Measurements from ENCODE around the gene CDR2. TPM values are rescaled to one million over a fixed set of nuclear protein-coding genes. Genes with fewer than 3 reads are reported as not detected.
A peak's percentile ranks its signal among the peaks of the same experiment; 100 is the strongest.

CDR2 gene
- total RNA-seq, 1 experiment from 2014 or later: 23.9 TPM

GRCh38 chr16:22355487-22355908 is 18.9 kb downstream of the CDR2 start:
- CTCF ChIA-PET: interaction anchor here (1.2 kb wide), 1 partner anchor 56 kb away, joined by 4 read pairs; no protein-coding TSS in a partner anchor
- H3K9me3 Mint-ChIP-seq (ENCODE audit: unreplicated experiment): no peaks in the 10 kb centered on the region
- BruUV-seq (replicated peaks): no TSS peak

GRCh38 chr16:22353933-22354541 is 20.4 kb downstream of the CDR2 start:
- H3K36me3 Mint-ChIP-seq (ENCODE audit: insufficient read depth, unreplicated experiment): peaks cover 55% of the 10 kb centered on the region
- ChIA-PET POLR2A (interaction anchor here (0.7 to 3.8 kb wide), 7 partner anchors 10 to 83 kb away, joined by 3 to 24 read pairs (median 9); no protein-coding TSS in a partner anchor), CTCF (interaction anchor here (0.7 to 2.7 kb wide), 3 partner anchors 12 to 277 kb away, joined by 3 to 13 read pairs (median 3); no protein-coding TSS in a partner anchor)
- H3K4me1 Mint-ChIP-seq (ENCODE audit: insufficient read depth, unreplicated experiment): peaks cover 29% of the 10 kb centered on the region
- no peak overlapping the region for H3K4me3 Mint-ChIP-seq (ENCODE audit: unreplicated experiment)
- H3K9me3 Mint-ChIP-seq (ENCODE audit: unreplicated experiment): no peaks in the 10 kb centered on the region
- H3K27me3 Mint-ChIP-seq (ENCODE audit: insufficient read depth, unreplicated experiment): no peaks in the 10 kb centered on the region
- DNase-seq (ENCODE audit: unreplicated experiment): no peak
- no peak overlapping the region for H3K27ac Mint-ChIP-seq (ENCODE audit: low read depth, unreplicated experiment)
- intact Hi-C loops (cut with micrococcal nuclease): no loop called here
- BruUV-seq (replicated peaks): no TSS peak
- TF ChIP-seq CTCF (IDR thresholded peaks at IDR 0.05; ENCODE audit: unreplicated experiment): no peak

More at GRCh38 chr16:22355487-22355908, 18.9 kb downstream of the CDR2 start:
- no peak overlapping the region for H3K4me3 Mint-ChIP-seq (ENCODE audit: unreplicated experiment)
- H3K4me1 Mint-ChIP-seq (ENCODE audit: insufficient read depth, unreplicated experiment): peaks cover 21% of the 10 kb centered on the region
- H3K27ac Mint-ChIP-seq (ENCODE audit: low read depth, unreplicated experiment): no peak overlapping the region
- no peak for DNase-seq (ENCODE audit: unreplicated experiment)
- intact Hi-C loops (cut with micrococcal nuclease): no loop called here
- POLR2A ChIA-PET: interaction anchor here (0.7 to 3.8 kb wide), 3 partner anchors 9 to 845 kb away, joined by 3 to 22 read pairs (median 14); no protein-coding TSS in a partner anchor
- TF ChIP-seq CTCF (IDR thresholded peaks at IDR 0.05; ENCODE audit: unreplicated experiment): no peak
- H3K27me3 Mint-ChIP-seq (ENCODE audit: insufficient read depth, unreplicated experiment): no peaks in the 10 kb centered on the region
- H3K36me3 Mint-ChIP-seq (ENCODE audit: insufficient read depth, unreplicated experiment): peaks cover 53% of the 10 kb centered on the region

GRCh38 chr16:22353191-22353919 is 21.1 kb downstream of the CDR2 start:
- no peaks in the 10 kb centered on the region for H3K9me3 Mint-ChIP-seq (ENCODE audit: unreplicated experiment)
- peak; percentile 44 for DNase-seq (ENCODE audit: unreplicated experiment)
- POLR2A ChIA-PET: interaction anchor here (0.7 to 3.8 kb wide), 7 partner anchors 10 to 84 kb away, joined by 3 to 24 read pairs (median 9); no protein-coding TSS in a partner anchor
- BruUV-seq (replicated peaks): no TSS peak
- CTCF ChIA-PET: interaction anchor here (0.6 to 2.7 kb wide), 6 partner anchors 11 to 598 kb away, joined by 3 to 13 read pairs (median 3); no protein-coding TSS in a partner anchor
- peaks cover 31% of the 10 kb centered on the region for H3K4me1 Mint-ChIP-seq (ENCODE audit: insufficient read depth, unreplicated experiment)
- H3K27me3 Mint-ChIP-seq (ENCODE audit: insufficient read depth, unreplicated experiment): no peaks in the 10 kb centered on the region
- intact Hi-C loops (cut with micrococcal nuclease): no loop called here
- H3K27ac Mint-ChIP-seq (ENCODE audit: low read depth, unreplicated experiment): no peak overlapping the region
- H3K36me3 Mint-ChIP-seq (ENCODE audit: insufficient read depth, unreplicated experiment): peaks cover 60% of the 10 kb centered on the region
- no peak for TF ChIP-seq CTCF (IDR thresholded peaks at IDR 0.05; ENCODE audit: unreplicated experiment)
- no peak overlapping the region for H3K4me3 Mint-ChIP-seq (ENCODE audit: unreplicated experiment)

- intact Hi-C loops (cut with micrococcal nuclease): no loop called here
- no TSS peak for BruUV-seq (replicated peaks)
- H3K4me3 Mint-ChIP-seq (ENCODE audit: unreplicated experiment): no peak overlapping the region
- peaks cover 66% of the 10 kb centered on the region for H3K36me3 Mint-ChIP-seq (ENCODE audit: insufficient read depth, unreplicated experiment)
- H3K27me3 Mint-ChIP-seq (ENCODE audit: insufficient read depth, unreplicated experiment): no peaks in the 10 kb centered on the region
- ChIA-PET CTCF (interaction anchor here (0.6 to 2.7 kb wide), 4 partner anchors 34 to 599 kb away, joined by 3 to 13 read pairs (median 4); no protein-coding TSS in a partner anchor), POLR2A (interaction anchor here (1.0 to 3.8 kb wide), 4 partner anchors 9 to 20 kb away, joined by 3 to 24 read pairs (median 12); no protein-coding TSS in a partner anchor)
- no peak for DNase-seq (ENCODE audit: unreplicated experiment)
- TF ChIP-seq CTCF (IDR thresholded peaks at IDR 0.05; ENCODE audit: unreplicated experiment): no peak
- H3K4me1 Mint-ChIP-seq (ENCODE audit: insufficient read depth, unreplicated experiment): peaks cover 31% of the 10 kb centered on the region
- H3K27ac Mint-ChIP-seq (ENCODE audit: low read depth, unreplicated experiment): no peak overlapping the region
- no peaks in the 10 kb centered on the region for H3K9me3 Mint-ChIP-seq (ENCODE audit: unreplicated experiment)
Observed at GRCh38 chr16:22352723-22353122, 21.7 kb downstream of the CDR2 start.

Measured in MCF 10A (cell line).